SU-DHL-6 (cell line): Measurements from ENCODE around the gene ARHGEF39.

Experiments used
- H2AFZ ChIP-seq: fragments of 200-600 bp; sonication (generic); 2 replicates; pipeline ENCODE4 v1.6.1; 2014; ENCODE audit warnings: low read depth, mild to moderate bottlenecking, moderate library complexity, mixed read lengths, antibody characterized with exemption, low read length; ENCODE audit not compliant: severe bottlenecking
- H3F3A ChIP-seq: fragments of 200-600 bp; shearing (Covaris generic); 2 replicates; pipeline ENCODE4 v1.6.0; 2016; ENCODE audit warnings: antibody characterized with exemption, mild to moderate bottlenecking; ENCODE audit not compliant: insufficient read depth
- H3K27ac ChIP-seq: fragments of 200-600 bp; sonication (generic); 2 replicates; pipeline ENCODE4 v1.5.1; 2016; ENCODE audit warnings: low read depth, mild to moderate bottlenecking, low read length, moderate library complexity, mixed read lengths
- H3K27me3 ChIP-seq: fragments of 200-600 bp; sonication (generic), shearing (Covaris generic); 2 replicates; pipeline ENCODE4 v1.6.0; 2014; ENCODE audit warnings: mild to moderate bottlenecking, low read length
- H3K36me3 ChIP-seq: fragments of 200-600 bp; sonication (generic); 2 replicates; pipeline ENCODE4 v1.6.1; 2014; ENCODE audit warnings: mild to moderate bottlenecking, low read length, mixed read lengths
- H3K4me2 ChIP-seq: fragments of 300-600, 200-600 bp; shearing (Covaris generic), sonication (generic); 2 replicates; pipeline ENCODE4 v1.6.0; 2014; ENCODE audit warnings: low read length, low read depth, mild to moderate bottlenecking; ENCODE audit not compliant: poor library complexity, severe bottlenecking
- H3K4me3 ChIP-seq: fragments of 200-600 bp; sonication (generic); 2 replicates; pipeline ENCODE4 v1.5.1; 2014; ENCODE audit warnings: antibody characterized with exemption, low read length, mild to moderate bottlenecking, mixed read lengths; ENCODE audit not compliant: insufficient read depth, poor library complexity, severe bottlenecking
- H3K79me2 ChIP-seq: fragments of 200-600 bp; sonication (generic); 2 replicates; pipeline ENCODE4 v1.6.1; 2014; ENCODE audit warnings: mild to moderate bottlenecking, low read length, moderate library complexity; ENCODE audit not compliant: insufficient read depth
- H3K9ac ChIP-seq: fragments of 200-600 bp; sonication (generic); 2 replicates; pipeline ENCODE4 v1.7.0; 2014; ENCODE audit warnings: mild to moderate bottlenecking, low read length
- H3K9me2 ChIP-seq: fragments of 200-600 bp; sonication (generic); replicated peaks from 2 replicates; pipeline ENCODE4 v1.6.1; 2014; ENCODE audit warnings: low read length; ENCODE audit not compliant: insufficient read depth
- H3K9me3 ChIP-seq: fragments of 200-600 bp; sonication (generic); 2 replicates; pipeline ENCODE4 v1.6.1; 2014; ENCODE audit warnings: low read length, mixed read lengths; ENCODE audit not compliant: insufficient read depth
- H4K20me1 ChIP-seq: fragments of 200-600 bp; sonication (generic); 2 replicates; pipeline ENCODE4 v1.6.1; 2014; ENCODE audit warnings: low read depth, mild to moderate bottlenecking, antibody characterized with exemption, low read length, moderate library complexity, mixed read lengths
- EZH2phosphoT487 ChIP-seq: fragments of 200-600 bp; sonication (generic), shearing (Covaris generic); conservative IDR thresholded peaks from 2 replicates; pipeline ENCODE4 v1.6.1; 2018; ENCODE audit warnings: mild to moderate bottlenecking, antibody characterized with exemption, low read length, moderate library complexity, mixed read lengths
- TF ChIP-seq, protein P1 (sequence below): fragments of 200-600 bp; sonication (generic); IDR thresholded peaks from one replicate; pipeline ENCODE4 v1.5.1; 2017; ENCODE audit warnings: antibody characterized with exemption, mild to moderate bottlenecking, low read length, moderate library complexity; ENCODE audit not compliant: insufficient read depth, poor library complexity, severe bottlenecking

ARHGEF39 gene

GRCh38 chr9:35680331-35681105, 15.5 kb upstream of the ARHGEF39 start:
- TF ChIP-seq EZH2phosphoT487 = no peak
- TF ChIP-seq, protein P1, sequence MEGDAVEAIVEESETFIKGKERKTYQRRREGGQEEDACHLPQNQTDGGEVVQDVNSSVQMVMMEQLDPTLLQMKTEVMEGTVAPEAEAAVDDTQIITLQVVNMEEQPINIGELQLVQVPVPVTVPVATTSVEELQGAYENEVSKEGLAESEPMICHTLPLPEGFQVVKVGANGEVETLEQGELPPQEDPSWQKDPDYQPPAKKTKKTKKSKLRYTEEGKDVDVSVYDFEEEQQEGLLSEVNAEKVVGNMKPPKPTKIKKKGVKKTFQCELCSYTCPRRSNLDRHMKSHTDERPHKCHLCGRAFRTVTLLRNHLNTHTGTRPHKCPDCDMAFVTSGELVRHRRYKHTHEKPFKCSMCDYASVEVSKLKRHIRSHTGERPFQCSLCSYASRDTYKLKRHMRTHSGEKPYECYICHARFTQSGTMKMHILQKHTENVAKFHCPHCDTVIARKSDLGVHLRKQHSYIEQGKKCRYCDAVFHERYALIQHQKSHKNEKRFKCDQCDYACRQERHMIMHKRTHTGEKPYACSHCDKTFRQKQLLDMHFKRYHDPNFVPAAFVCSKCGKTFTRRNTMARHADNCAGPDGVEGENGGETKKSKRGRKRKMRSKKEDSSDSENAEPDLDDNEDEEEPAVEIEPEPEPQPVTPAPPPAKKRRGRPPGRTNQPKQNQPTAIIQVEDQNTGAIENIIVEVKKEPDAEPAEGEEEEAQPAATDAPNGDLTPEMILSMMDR = no peak
- H3K4me3 ChIP-seq = no peak overlapping the region
- H4K20me1 ChIP-seq = no peaks in the 10 kb centered on the region

GRCh38 chr9:35679766-35680330, 14.9 kb upstream of the ARHGEF39 start:
- Histone ChIP-seq H3K27me3 (no peaks in the 10 kb centered on the region), H3K9ac (no peak overlapping the region), H3F3A (no peaks in the 10 kb centered on the region), H3K36me3 (no peaks in the 10 kb centered on the region), H3K4me3 (no peak overlapping the region), H3K27ac (no peak overlapping the region), H3K9me3 (no peaks in the 10 kb centered on the region), H3K9me2 (no peaks in the 10 kb centered on the region), H3K79me2 (no peaks in the 10 kb centered on the region), H3K4me2 (no peak overlapping the region), H2AFZ (no peak overlapping the region), H4K20me1 (no peaks in the 10 kb centered on the region)
- TF ChIP-seq, protein P1 = no peak
- no peak for TF ChIP-seq EZH2phosphoT487

More at GRCh38 chr9:35680331-35681105, 15.5 kb upstream of the ARHGEF39 start:
- Histone ChIP-seq H3K27ac (no peak overlapping the region), H3K4me2 (no peak overlapping the region), H3K27me3 (no peaks in the 10 kb centered on the region), H3K36me3 (no peaks in the 10 kb centered on the region), H3K79me2 (no peaks in the 10 kb centered on the region), H2AFZ (no peak overlapping the region), H3K9ac (no peak overlapping the region), H3K9me3 (no peaks in the 10 kb centered on the region), H3F3A (no peaks in the 10 kb centered on the region), H3K9me2 (no peaks in the 10 kb centered on the region)

DNA sequence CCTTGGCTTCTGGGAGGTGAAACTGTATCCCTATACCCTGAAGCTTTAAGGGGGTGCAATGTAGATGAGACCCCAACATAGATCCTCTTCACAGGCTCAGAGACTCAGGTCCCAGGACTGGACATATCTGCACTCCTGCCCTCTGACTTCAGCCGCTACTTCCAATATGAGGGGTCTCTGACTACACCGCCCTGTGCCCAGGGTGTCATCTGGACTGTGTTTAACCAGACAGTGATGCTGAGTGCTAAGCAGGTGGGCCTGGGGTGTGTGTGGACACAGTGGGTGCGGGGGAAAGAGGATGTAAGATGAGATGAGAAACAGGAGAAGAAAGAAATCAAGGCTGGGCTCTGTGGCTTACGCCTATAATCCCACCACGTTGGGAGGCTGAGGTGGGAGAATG, 14.1 kb upstream of the ARHGEF39 start:
- Histone ChIP-seq H3K9ac (no peak overlapping the region), H3K4me3 (no peak overlapping the region), H3K4me2 (no peak overlapping the region), H3K9me2 (no peaks in the 10 kb centered on the region), H3K27me3 (no peaks in the 10 kb centered on the region), H3K27ac (no peak overlapping the region), H3K36me3 (no peaks in the 10 kb centered on the region), H2AFZ (no peak overlapping the region), H3F3A (no peaks in the 10 kb centered on the region), H3K9me3 (no peaks in the 10 kb centered on the region), H4K20me1 (no peaks in the 10 kb centered on the region), H3K79me2 (no peaks in the 10 kb centered on the region)
- no peak for TF ChIP-seq EZH2phosphoT487
- TF ChIP-seq, protein P1 = no peak
